ENCODE data around the gene BICDL2.
A peak's percentile ranks its signal among the peaks of the same experiment; 100 is the strongest.

The BICDL2 gene

DNA sequence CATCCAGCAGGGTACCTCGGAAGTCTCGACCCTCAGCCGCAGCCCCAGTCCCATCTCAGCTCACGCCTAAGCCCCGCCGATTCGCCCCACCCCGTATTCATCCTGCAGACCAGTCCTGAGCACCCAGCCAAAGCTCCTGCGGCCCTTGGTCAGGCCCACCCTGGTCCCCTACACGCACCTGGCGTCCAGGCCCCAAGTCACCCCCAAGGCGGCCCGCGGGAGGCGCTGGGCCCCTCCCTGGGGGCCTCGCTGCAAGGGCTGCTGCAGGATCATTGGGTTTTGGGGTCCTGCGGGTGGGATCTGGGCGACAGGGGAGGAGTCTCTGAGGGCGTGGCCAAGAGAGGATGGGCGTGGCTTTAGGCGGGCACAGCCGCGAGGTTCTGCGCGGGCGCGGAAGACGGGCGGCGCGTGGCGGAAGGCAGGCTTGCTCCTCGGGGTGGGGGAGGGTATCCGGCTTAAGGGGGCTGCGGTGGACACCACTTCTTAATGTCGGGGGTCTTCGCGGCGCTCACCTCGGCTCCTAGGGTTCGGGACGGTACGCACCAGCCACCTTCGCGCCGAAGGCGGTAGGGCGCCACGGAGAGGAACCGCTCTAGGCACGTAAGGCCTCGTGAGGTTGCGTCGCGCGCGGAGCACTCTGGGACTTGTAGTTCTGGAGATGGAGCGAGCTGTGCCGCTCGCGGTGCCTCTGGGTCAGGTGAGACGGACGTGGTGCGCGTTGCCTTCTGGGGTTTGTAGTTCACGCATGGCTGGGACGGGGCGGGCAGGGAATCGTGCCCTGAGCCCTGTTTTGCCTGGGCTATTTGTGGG, 12.9 kb downstream of the BICDL2 start, which contains the start of the genes HCFC1R1 and THOC6 (continued):
- TF ChIP-seq PRDM2 (tag by site-specific recombination; IDR thresholded peaks at IDR 0.05; ENCODE audit: borderline replicate concordance) (no peak), ZNF544 (tag by site-specific recombination; IDR thresholded peaks at IDR 0.05) (no peak), KLF9 (tag by site-specific recombination; IDR thresholded peaks at IDR 0.05; ENCODE audit: low read depth) (peak; percentile 96), ZSCAN23 (tag by site-specific recombination; IDR thresholded peaks at IDR 0.05) (peak; percentile 23; the same call in 1 of the 2 replicates), ZNF548 (tag by site-specific recombination; IDR thresholded peaks at IDR 0.05) (no peak), HOXC10 (CRISPR knock-in tag; IDR thresholded peaks at IDR 0.05) (no peak), ZNF274 (IDR thresholded peaks at IDR 0.05; ENCODE audit: low read length) (no peak), ZNF274 (tag by site-specific recombination; IDR thresholded peaks at IDR 0.05; ENCODE audit: borderline replicate concordance) (no peak), ZIC2 (tag by site-specific recombination; IDR thresholded peaks at IDR 0.05) (0 out of 2 replicates have a peak, but pooled peaks have one; percentile 6), ZFP41 (tag by site-specific recombination; IDR thresholded peaks at IDR 0.05; ENCODE audit: borderline replicate concordance) (no peak), ZBTB11 (tag by site-specific recombination; conservative IDR thresholded peaks at IDR 0.05; ENCODE audit: low read depth) (peak; percentile 60; the same call in 1 of the 2 replicates), ZNF792 (tag by site-specific recombination; IDR thresholded peaks at IDR 0.05) (no peak), ZNF670 (tag by site-specific recombination; IDR thresholded peaks at IDR 0.05; ENCODE audit: low read depth) (no peak), ZNF341 (tag by site-specific recombination; IDR thresholded peaks at IDR 0.05; ENCODE audit: low read depth) (peak; percentile 49; the same call in 1 of the 2 replicates), ZFP69B (tag by site-specific recombination; IDR thresholded peaks at IDR 0.05) (peak; percentile 85), BCL11B (tag by site-specific recombination; IDR thresholded peaks at IDR 0.05; ENCODE audit: low read depth) (no peak), ZNF776 (tag by site-specific recombination; IDR thresholded peaks at IDR 0.05; ENCODE audit: borderline replicate concordance) (no peak), ZNF394 (tag by site-specific recombination; IDR thresholded peaks at IDR 0.05; ENCODE audit: borderline replicate concordance) (peak; percentile 70; the same call in 1 of the 2 replicates), ZBTB26 (tag by site-specific recombination; optimal IDR thresholded peaks at IDR 0.05) (peak; percentile 97), KLF16 (tag by site-specific recombination; IDR thresholded peaks at IDR 0.05) (peak; percentile 94)
- TF ChIP-seq, protein P1, sequence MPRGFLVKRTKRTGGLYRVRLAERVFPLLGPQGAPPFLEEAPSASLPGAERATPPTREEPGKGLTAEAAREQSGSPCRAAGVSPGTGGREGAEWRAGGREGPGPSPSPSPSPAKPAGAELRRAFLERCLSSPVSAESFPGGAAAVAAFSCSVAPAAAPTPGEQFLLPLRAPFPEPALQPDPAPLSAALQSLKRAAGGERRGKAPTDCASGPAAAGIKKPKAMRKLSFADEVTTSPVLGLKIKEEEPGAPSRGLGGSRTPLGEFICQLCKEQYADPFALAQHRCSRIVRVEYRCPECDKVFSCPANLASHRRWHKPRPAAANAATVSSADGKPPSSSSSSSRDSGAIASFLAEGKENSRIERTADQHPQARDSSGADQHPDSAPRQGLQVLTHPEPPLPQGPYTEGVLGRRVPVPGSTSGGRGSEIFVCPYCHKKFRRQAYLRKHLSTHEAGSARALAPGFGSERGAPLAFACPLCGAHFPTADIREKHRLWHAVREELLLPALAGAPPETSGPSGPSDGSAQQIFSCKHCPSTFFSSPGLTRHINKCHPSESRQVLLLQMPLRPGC (tag by site-specific recombination; IDR thresholded peaks at IDR 0.05) = peak; percentile 56; the same call in 1 of the 2 replicates
- TF ChIP-seq, protein P2, sequence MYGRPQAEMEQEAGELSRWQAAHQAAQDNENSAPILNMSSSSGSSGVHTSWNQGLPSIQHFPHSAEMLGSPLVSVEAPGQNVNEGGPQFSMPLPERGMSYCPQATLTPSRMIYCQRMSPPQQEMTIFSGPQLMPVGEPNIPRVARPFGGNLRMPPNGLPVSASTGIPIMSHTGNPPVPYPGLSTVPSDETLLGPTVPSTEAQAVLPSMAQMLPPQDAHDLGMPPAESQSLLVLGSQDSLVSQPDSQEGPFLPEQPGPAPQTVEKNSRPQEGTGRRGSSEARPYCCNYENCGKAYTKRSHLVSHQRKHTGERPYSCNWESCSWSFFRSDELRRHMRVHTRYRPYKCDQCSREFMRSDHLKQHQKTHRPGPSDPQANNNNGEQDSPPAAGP (tag by site-specific recombination; IDR thresholded peaks at IDR 0.05) = peak; percentile 84
- TF ChIP-seq, protein P3, sequence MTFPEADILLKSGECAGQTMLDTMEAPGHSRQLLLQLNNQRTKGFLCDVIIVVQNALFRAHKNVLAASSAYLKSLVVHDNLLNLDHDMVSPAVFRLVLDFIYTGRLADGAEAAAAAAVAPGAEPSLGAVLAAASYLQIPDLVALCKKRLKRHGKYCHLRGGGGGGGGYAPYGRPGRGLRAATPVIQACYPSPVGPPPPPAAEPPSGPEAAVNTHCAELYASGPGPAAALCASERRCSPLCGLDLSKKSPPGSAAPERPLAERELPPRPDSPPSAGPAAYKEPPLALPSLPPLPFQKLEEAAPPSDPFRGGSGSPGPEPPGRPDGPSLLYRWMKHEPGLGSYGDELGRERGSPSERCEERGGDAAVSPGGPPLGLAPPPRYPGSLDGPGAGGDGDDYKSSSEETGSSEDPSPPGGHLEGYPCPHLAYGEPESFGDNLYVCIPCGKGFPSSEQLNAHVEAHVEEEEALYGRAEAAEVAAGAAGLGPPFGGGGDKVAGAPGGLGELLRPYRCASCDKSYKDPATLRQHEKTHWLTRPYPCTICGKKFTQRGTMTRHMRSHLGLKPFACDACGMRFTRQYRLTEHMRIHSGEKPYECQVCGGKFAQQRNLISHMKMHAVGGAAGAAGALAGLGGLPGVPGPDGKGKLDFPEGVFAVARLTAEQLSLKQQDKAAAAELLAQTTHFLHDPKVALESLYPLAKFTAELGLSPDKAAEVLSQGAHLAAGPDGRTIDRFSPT (tag by site-specific recombination; IDR thresholded peaks at IDR 0.05) = peak; percentile 65

All from HEK293 (cell line).